H9 (cell line): Measurements from ENCODE around the gene AK9. TPM values are rescaled to one million over a fixed set of nuclear protein-coding genes. Genes with fewer than 3 reads are reported as not detected.

Experiments
- DNase-seq: peaks from one replicate; pipeline ENCODE4 v3.0.0-alpha.2; 2017
- H2AFZ ChIP-seq: one replicate; pipeline ENCODE4 v1.6.1; 2013; ENCODE audit warnings: mild to moderate bottlenecking, low read length, control low read depth, moderate library complexity
- H2AK5ac ChIP-seq: 2 replicates; pipeline ENCODE4 v1.6.1; 2013; ENCODE audit warnings: low read length, control low read depth, mixed read lengths; ENCODE audit not compliant: insufficient read length
- H2BK120ac ChIP-seq: one replicate; pipeline ENCODE4 v1.6.1; 2013; ENCODE audit warnings: low read depth, mild to moderate bottlenecking, low read length, control low read depth, inconsistent platforms; ENCODE audit not compliant: poor library complexity, severe bottlenecking
- H2BK12ac ChIP-seq: 2 replicates; pipeline ENCODE4 v1.6.1; 2013; ENCODE audit warnings: low read length, control low read depth, mixed read lengths, low read depth; ENCODE audit not compliant: insufficient read length
- H2BK15ac ChIP-seq: 2 replicates; pipeline ENCODE4 v1.6.1; 2013; ENCODE audit warnings: low read depth, low read length, control low read depth
- H2BK20ac ChIP-seq: one replicate; pipeline ENCODE4 v1.6.1; 2013; ENCODE audit warnings: low read depth, mild to moderate bottlenecking, low read length, control low read depth, inconsistent platforms; ENCODE audit not compliant: poor library complexity, severe bottlenecking
- H2BK5ac ChIP-seq: 2 replicates; pipeline ENCODE4 v1.6.1; 2013; ENCODE audit warnings: low read length, control low read depth, mixed read lengths; ENCODE audit not compliant: insufficient read length
- H3K14ac ChIP-seq: 2 replicates; pipeline ENCODE4 v1.6.1; 2013; ENCODE audit warnings: low read length, control low read depth; ENCODE audit not compliant: insufficient read depth
- H3K18ac ChIP-seq: 2 replicates; pipeline ENCODE4 v1.6.1; 2013; ENCODE audit warnings: low read depth, mild to moderate bottlenecking, mixed read lengths, low read length, control low read depth; ENCODE audit not compliant: insufficient read length
- H3K23ac ChIP-seq: 2 replicates; pipeline ENCODE4 v1.6.1; 2013; ENCODE audit warnings: low read length, control low read depth, mixed read lengths, low read depth; ENCODE audit not compliant: insufficient read length
- H3K23me2 ChIP-seq: 2 replicates; pipeline ENCODE4 v1.6.1; 2013; ENCODE audit warnings: low read depth, mild to moderate bottlenecking, mixed read lengths, low read length, control low read depth; ENCODE audit not compliant: insufficient read length, poor library complexity, severe bottlenecking
- H3K27ac ChIP-seq: 2 replicates; pipeline ENCODE4 v1.5.1; 2013; ENCODE audit warnings: low read length, control low read depth, mixed read lengths, low read depth; ENCODE audit not compliant: insufficient read length
- H3K27me3 ChIP-seq: 2 replicates; pipeline ENCODE4 v1.6.1; 2013; ENCODE audit warnings: low read length, control low read depth, inconsistent platforms; ENCODE audit not compliant: insufficient read depth
- H3K4ac ChIP-seq: 2 replicates; pipeline ENCODE4 v1.6.1; 2013; ENCODE audit warnings: low read depth, mild to moderate bottlenecking, control low read depth, inconsistent platforms, low read length, moderate library complexity
- H3K4me1 ChIP-seq: 2 replicates; pipeline ENCODE4 v1.6.1; 2013; ENCODE audit warnings: low read length, control low read depth, inconsistent platforms; ENCODE audit not compliant: insufficient read depth
- H3K4me2 ChIP-seq: 2 replicates; pipeline ENCODE4 v1.6.1; 2013; ENCODE audit warnings: low read length, control low read depth, mixed read lengths; ENCODE audit not compliant: insufficient read length, insufficient read depth
- H3K56ac ChIP-seq: 2 replicates; pipeline ENCODE4 v1.6.1; 2013; ENCODE audit warnings: low read depth, mild to moderate bottlenecking, mixed read lengths, low read length, control low read depth; ENCODE audit not compliant: insufficient read length
- H3K79me1 ChIP-seq: 2 replicates; pipeline ENCODE4 v1.6.1; 2013; ENCODE audit warnings: low read depth, mild to moderate bottlenecking, moderate library complexity, low read length, control low read depth, inconsistent platforms; ENCODE audit not compliant: insufficient read depth, poor library complexity, severe bottlenecking
- H3K79me2 ChIP-seq: 2 replicates; pipeline ENCODE4 v1.6.1; 2013; ENCODE audit warnings: low read length, control low read depth, inconsistent platforms; ENCODE audit not compliant: insufficient read depth
- H3K9ac ChIP-seq: 2 replicates; pipeline ENCODE4 v1.6.1; 2013; ENCODE audit warnings: low read length, control low read depth, mixed read lengths; ENCODE audit not compliant: insufficient read length; ENCODE audit errors: extremely low read depth
- H3K9me3 ChIP-seq: one replicate; pipeline ENCODE4 v1.6.1; 2013; ENCODE audit warnings: low read depth, low read length, inconsistent platforms; ENCODE audit not compliant: control insufficient read depth
- H3T11ph ChIP-seq: one replicate; pipeline ENCODE4 v1.6.1; 2013; ENCODE audit warnings: mild to moderate bottlenecking, low read length, control low read depth, inconsistent platforms
- H4K20me1 ChIP-seq: one replicate; pipeline ENCODE4 v1.6.1; 2013; ENCODE audit not compliant: control insufficient read depth, insufficient read length, insufficient read depth
- H4K5ac ChIP-seq: 2 replicates; pipeline ENCODE4 v1.6.1; 2013; ENCODE audit warnings: low read depth, mild to moderate bottlenecking, mixed read lengths, low read length, control low read depth; ENCODE audit not compliant: insufficient read length
- H4K8ac ChIP-seq: replicated peaks from 2 replicates; pipeline ENCODE4 v1.6.1; 2013; ENCODE audit warnings: low read length, control low read depth, mixed read lengths, low read depth; ENCODE audit not compliant: insufficient read length
- H4K91ac ChIP-seq: 2 replicates; pipeline ENCODE4 v1.6.1; 2013; ENCODE audit warnings: low read depth, mild to moderate bottlenecking, moderate library complexity, mixed read lengths, low read length, control low read depth; ENCODE audit not compliant: insufficient read length
- H3K27ac Mint-ChIP-seq, 3 experiments: 2 replicates in 2 of 3; 3 replicates in 1 of 3; pipeline ENCODE4 v1.8.0; 2020 to 2021; ENCODE audit warnings: mixed read lengths in 3 of 3, mild to moderate bottlenecking in 1 of 3, moderate library complexity in 1 of 3
- H3K27me3 Mint-ChIP-seq: 2 replicates; pipeline ENCODE4 v1.8.0; 2021; ENCODE audit warnings: low read depth, mild to moderate bottlenecking, moderate library complexity, mixed read lengths
- H3K36me3 Mint-ChIP-seq, 3 experiments: 2 replicates in 2 of 3; 3 replicates in 1 of 3; pipeline ENCODE4 v1.8.0; 2020 to 2021; ENCODE audit warnings: low read depth in 3 of 3, mixed read lengths in 3 of 3; ENCODE audit not compliant: insufficient read depth in 1 of 3
- H3K4me1 Mint-ChIP-seq, 2 experiments: 2 replicates each; pipeline ENCODE4 v1.8.0; 2020; ENCODE audit warnings: mixed read lengths in 2 of 2
- H3K4me3 Mint-ChIP-seq, 2 experiments: 2 replicates in 1 of 2; 3 replicates in 1 of 2; pipeline ENCODE4 v1.8.0; 2020 to 2021; ENCODE audit warnings: mild to moderate bottlenecking in 2 of 2, mixed read lengths in 2 of 2, moderate library complexity in 1 of 2
- H3K9me3 Mint-ChIP-seq, 2 experiments: 2 replicates in 1 of 2; 3 replicates in 1 of 2; pipeline ENCODE4 v1.8.0; 2020; ENCODE audit warnings: mild to moderate bottlenecking in 2 of 2, mixed read lengths in 2 of 2, moderate library complexity in 1 of 2
- WGBS: extraction: QIAGEN DNeasy Blood & Tissue Kit; methylation state at CpG from one replicate; pipeline ENCODE4 v1.1.7; 2013; ENCODE audit warnings: missing lambda C conversion rate, low lambda C conversion rate, mixed read lengths; ENCODE audit not compliant: insufficient read length; ENCODE audit errors: extremely low coverage; 5-methylcytosine and 5-hydroxymethylcytosine counted together
- total RNA-seq: library from RNA; stranded (reverse); gene quantifications from 2 replicates; pipeline ENCODE4 v1.2.1, GENCODE V29; 2021
- TF ChIP-seq, protein P1 (sequence below): fragments of 200-600 bp; sonication (generic); conservative IDR thresholded peaks from 3 replicates; pipeline ENCODE4 v1.8.0; 2021; ENCODE audit warnings: antibody characterized with exemption, mild to moderate bottlenecking

AK9 gene
- total RNA-seq, 1 experiment from 2014 or later = 2.3 TPM

DNA sequence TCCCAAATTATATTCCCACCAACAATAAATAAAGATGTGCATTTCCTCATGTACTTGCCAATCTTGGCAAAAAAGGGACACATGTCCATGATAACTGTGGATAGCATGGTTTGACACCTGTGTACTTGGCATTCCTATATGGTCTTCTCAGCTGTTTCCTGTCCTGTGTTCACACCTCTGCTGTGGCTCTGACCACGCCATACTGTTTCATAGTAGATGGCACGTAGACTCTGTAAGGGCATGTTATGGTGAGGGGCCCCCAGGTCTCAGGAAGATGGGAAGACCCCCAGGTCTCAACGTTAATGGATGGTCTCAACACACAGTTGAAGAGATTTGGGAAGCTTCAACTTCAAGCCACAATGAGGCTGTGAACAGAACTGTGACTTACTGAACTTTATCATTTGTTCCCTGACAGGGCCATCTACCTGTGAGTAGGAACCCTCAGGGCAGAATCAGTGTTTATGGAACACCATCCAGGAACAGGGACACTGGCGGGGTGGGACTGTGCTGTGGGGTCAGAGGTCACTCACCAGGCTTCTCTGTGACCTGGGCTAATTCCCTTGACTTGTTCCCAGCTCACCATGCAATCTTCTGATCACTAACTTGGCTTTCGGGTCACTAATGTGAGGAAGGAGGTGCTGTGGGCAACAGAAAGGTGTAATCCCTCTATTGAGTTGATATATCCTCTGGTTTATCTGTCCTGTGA is 219.7 kb downstream of the AK9 start:
- Histone ChIP-seq H4K8ac (no peak overlapping the region), H3K27ac (no peak overlapping the region), H3K23ac (no peak overlapping the region), H4K5ac (no peak overlapping the region), H3T11ph (no peak overlapping the region), H4K91ac (no peak overlapping the region), H3K23me2 (no peaks in the 10 kb centered on the region), H3K14ac (no peak overlapping the region), H3K27me3 (no peaks in the 10 kb centered on the region), H2BK12ac (no peak overlapping the region), H2BK15ac (no peak overlapping the region), H3K9me3 (no peaks in the 10 kb centered on the region), H3K79me1 (no peaks in the 10 kb centered on the region), H2BK5ac (no peak overlapping the region), H3K4me2 (no peak overlapping the region), H3K56ac (no peak overlapping the region), H2BK20ac (no peak overlapping the region), H3K79me2 (no peaks in the 10 kb centered on the region), H3K4ac (no peak overlapping the region), H2AK5ac (no peak overlapping the region), H3K4me1 (no peaks in the 10 kb centered on the region), H2AFZ (no peak overlapping the region), H4K20me1 (no peaks in the 10 kb centered on the region), H3K18ac (no peak overlapping the region), H2BK120ac (no peak overlapping the region), H3K9ac (no peak overlapping the region)
- TF ChIP-seq, protein P1, sequence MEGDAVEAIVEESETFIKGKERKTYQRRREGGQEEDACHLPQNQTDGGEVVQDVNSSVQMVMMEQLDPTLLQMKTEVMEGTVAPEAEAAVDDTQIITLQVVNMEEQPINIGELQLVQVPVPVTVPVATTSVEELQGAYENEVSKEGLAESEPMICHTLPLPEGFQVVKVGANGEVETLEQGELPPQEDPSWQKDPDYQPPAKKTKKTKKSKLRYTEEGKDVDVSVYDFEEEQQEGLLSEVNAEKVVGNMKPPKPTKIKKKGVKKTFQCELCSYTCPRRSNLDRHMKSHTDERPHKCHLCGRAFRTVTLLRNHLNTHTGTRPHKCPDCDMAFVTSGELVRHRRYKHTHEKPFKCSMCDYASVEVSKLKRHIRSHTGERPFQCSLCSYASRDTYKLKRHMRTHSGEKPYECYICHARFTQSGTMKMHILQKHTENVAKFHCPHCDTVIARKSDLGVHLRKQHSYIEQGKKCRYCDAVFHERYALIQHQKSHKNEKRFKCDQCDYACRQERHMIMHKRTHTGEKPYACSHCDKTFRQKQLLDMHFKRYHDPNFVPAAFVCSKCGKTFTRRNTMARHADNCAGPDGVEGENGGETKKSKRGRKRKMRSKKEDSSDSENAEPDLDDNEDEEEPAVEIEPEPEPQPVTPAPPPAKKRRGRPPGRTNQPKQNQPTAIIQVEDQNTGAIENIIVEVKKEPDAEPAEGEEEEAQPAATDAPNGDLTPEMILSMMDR = no peak
- Mint-ChIP-seq H3K36me3 (peaks cover 54 to 99% (median 98%) of the 10 kb centered on the region in 3 experiments), H3K9me3 (no peaks in the 10 kb centered on the region), H3K4me3 (no peak overlapping the region), H3K27me3 (no peaks in the 10 kb centered on the region), H3K4me1 (peaks cover 2 to 12% of the 10 kb centered on the region in 2 experiments; a peak in 2 of 4 replicates), H3K27ac (no peak overlapping the region; a peak in 2 of 7 replicates)
- WGBS = no CpG with 5 or more reads among the region's 5 CpGs
- DNase-seq = no peak
